ENCODE results near the gene RAC3. TPM values are rescaled to one million over a fixed set of nuclear protein-coding genes. Genes with fewer than 3 reads are reported as not detected.

Gene RAC3
- total RNA-seq, 1 donor from 2014 or later, result 0.49 TPM

- TF ChIP-seq, protein P1, sequence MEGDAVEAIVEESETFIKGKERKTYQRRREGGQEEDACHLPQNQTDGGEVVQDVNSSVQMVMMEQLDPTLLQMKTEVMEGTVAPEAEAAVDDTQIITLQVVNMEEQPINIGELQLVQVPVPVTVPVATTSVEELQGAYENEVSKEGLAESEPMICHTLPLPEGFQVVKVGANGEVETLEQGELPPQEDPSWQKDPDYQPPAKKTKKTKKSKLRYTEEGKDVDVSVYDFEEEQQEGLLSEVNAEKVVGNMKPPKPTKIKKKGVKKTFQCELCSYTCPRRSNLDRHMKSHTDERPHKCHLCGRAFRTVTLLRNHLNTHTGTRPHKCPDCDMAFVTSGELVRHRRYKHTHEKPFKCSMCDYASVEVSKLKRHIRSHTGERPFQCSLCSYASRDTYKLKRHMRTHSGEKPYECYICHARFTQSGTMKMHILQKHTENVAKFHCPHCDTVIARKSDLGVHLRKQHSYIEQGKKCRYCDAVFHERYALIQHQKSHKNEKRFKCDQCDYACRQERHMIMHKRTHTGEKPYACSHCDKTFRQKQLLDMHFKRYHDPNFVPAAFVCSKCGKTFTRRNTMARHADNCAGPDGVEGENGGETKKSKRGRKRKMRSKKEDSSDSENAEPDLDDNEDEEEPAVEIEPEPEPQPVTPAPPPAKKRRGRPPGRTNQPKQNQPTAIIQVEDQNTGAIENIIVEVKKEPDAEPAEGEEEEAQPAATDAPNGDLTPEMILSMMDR (IDR thresholded peaks at IDR 0.05), result no peak
- Mint-ChIP-seq H3K27me3 (no peaks in the 10 kb centered on the region), H3K27ac (no peak overlapping the region), H3K9me3 (no peaks in the 10 kb centered on the region), H3K36me3 (ENCODE audit: low read depth) (peaks cover 11% of the 10 kb centered on the region), H3K4me1 (no peaks in the 10 kb centered on the region), H3K4me3 (no peak overlapping the region)
- no peak for ATAC-seq (ENCODE audit: low read depth)
- CTCF ChIA-PET, result interaction anchor here (1.1 kb wide), 1 partner anchor 37 kb away, joined by 4 read pairs; no protein-coding TSS in a partner anchor
- POLR2A ChIA-PET, result interaction anchor here (1.0 kb wide), 1 partner anchor 29 kb away, joined by 3 read pairs; no protein-coding TSS in a partner anchor
- no peak for DNase-seq
- intact Hi-C loops (cut with micrococcal nuclease), result no loop called here
Measured at GRCh38 chr17:81996232-81996756, 35.2 kb upstream of the RAC3 start.

GRCh38 chr17:81996757-81997441 lies 34.6 kb upstream of the RAC3 start:
- CTCF ChIA-PET, result interaction anchor here (1.1 kb wide), 1 partner anchor 37 kb away, joined by 4 read pairs; no protein-coding TSS in a partner anchor
- Mint-ChIP-seq H3K4me3 (no peak overlapping the region), H3K27ac (no peak overlapping the region), H3K4me1 (no peaks in the 10 kb centered on the region), H3K27me3 (no peaks in the 10 kb centered on the region), H3K36me3 (ENCODE audit: low read depth) (peaks cover 11% of the 10 kb centered on the region), H3K9me3 (no peaks in the 10 kb centered on the region)
- intact Hi-C loops (cut with micrococcal nuclease), result no loop called here
- ATAC-seq (ENCODE audit: low read depth), result no peak
- TF ChIP-seq, protein P1 (IDR thresholded peaks at IDR 0.05), result no peak
- POLR2A ChIA-PET, result interaction anchor here (0.5 to 0.9 kb wide), 2 partner anchors 22 to 23 kb away, joined by 3 to 6 read pairs; no protein-coding TSS in a partner anchor
- DNase-seq, result no peak

- intact Hi-C loops (cut with micrococcal nuclease), result no loop called here
- ChIA-PET POLR2A (no interaction called here), CTCF (no interaction called here)
- H3K9me3 Mint-ChIP-seq, result no peaks in the 10 kb centered on the region
- ATAC-seq (ENCODE audit: low read depth) (no peak), DNase-seq (no peak)
- TF ChIP-seq, protein P1 (IDR thresholded peaks at IDR 0.05), result no peak
- H3K4me3 Mint-ChIP-seq, result no peak overlapping the region
- H3K4me1 Mint-ChIP-seq, result no peaks in the 10 kb centered on the region
- no peaks in the 10 kb centered on the region for H3K27me3 Mint-ChIP-seq
- no peak overlapping the region for H3K27ac Mint-ChIP-seq
- peaks cover 11% of the 10 kb centered on the region for H3K36me3 Mint-ChIP-seq (ENCODE audit: low read depth)
Measured at GRCh38 chr17:81998212-81998611, 33.3 kb upstream of the RAC3 start.

- DNase-seq, result no peak
- POLR2A ChIA-PET, result no interaction called here
- H3K36me3 Mint-ChIP-seq (ENCODE audit: low read depth), result peaks cover 10% of the 10 kb centered on the region
- CTCF ChIA-PET, result no interaction called here
- no peaks in the 10 kb centered on the region for H3K27me3 Mint-ChIP-seq
- TF ChIP-seq, protein P1 (IDR thresholded peaks at IDR 0.05), result no peak
- no peaks in the 10 kb centered on the region for H3K9me3 Mint-ChIP-seq
- no peak overlapping the region for H3K4me3 Mint-ChIP-seq
- H3K27ac Mint-ChIP-seq, result no peak overlapping the region
- H3K4me1 Mint-ChIP-seq, result no peaks in the 10 kb centered on the region
- no peak for ATAC-seq (ENCODE audit: low read depth)
- intact Hi-C loops (cut with micrococcal nuclease), result no loop called here
Measured at GRCh38 chr17:81998691-81999438, 32.6 kb upstream of the RAC3 start.

DNA sequence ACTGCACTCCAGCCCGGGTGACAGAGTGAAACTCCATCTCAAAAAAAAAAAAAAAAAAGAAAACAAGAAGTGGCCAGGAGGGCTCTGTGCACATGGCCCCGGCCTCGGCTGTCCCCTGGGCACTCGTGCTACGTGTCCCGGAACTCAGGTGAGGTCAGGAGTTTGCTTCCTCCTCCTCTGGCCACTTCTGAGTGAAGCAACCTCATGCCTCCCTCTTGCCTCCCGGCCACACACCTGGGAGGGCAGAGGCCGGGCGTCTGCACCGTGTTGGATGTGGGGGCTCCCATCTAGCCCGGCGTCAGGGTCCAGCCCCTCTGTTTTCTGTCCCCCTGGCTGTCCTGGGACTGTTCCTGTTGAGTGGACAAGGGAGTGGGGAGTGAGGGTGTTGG lies 31.9 kb upstream of the RAC3 start:
- DNase-seq, result no peak
- Mint-ChIP-seq H3K4me3 (no peak overlapping the region), H3K9me3 (no peaks in the 10 kb centered on the region), H3K4me1 (no peaks in the 10 kb centered on the region), H3K27ac (no peak overlapping the region), H3K27me3 (no peaks in the 10 kb centered on the region), H3K36me3 (ENCODE audit: low read depth) (peaks cover 10% of the 10 kb centered on the region)
- intact Hi-C loops (cut with micrococcal nuclease), result no loop called here
- no peak for ATAC-seq (ENCODE audit: low read depth)
- TF ChIP-seq, protein P1 (IDR thresholded peaks at IDR 0.05), result no peak
- POLR2A ChIA-PET, result no interaction called here
- CTCF ChIA-PET, result no interaction called here

All from activated B cell treated with CpG ODN at 0.5 μM for 24 hours (primary cell).